Astrocyte (in vitro differentiated cells and primary cell): ENCODE measurements around the gene ITPRIPL2.

Experiments
- CTCF ChIP-seq: IDR thresholded peaks from 2 replicates; pipeline ENCODE4 v1.5.1; 2011; ENCODE audit warnings: low read depth, mild to moderate bottlenecking, inconsistent platforms, low read length, moderate library complexity; ENCODE audit not compliant: insufficient read depth
- EZH2 ChIP-seq: IDR thresholded peaks from 2 replicates; pipeline ENCODE4 v1.6.1; 2012; ENCODE audit warnings: mild to moderate bottlenecking, low read length, inconsistent platforms; ENCODE audit not compliant: insufficient read depth

GRCh38 chr16:19084879-19085278 lies 28.9 kb upstream of the ITPRIPL2 start:
- no peak for TF ChIP-seq EZH2
- TF ChIP-seq CTCF: no peak
